ENCODE data around the gene KLF17. TPM values are rescaled to one million over a fixed set of nuclear protein-coding genes. Genes with fewer than 3 reads are reported as not detected.

The KLF17 gene
- total and polyA plus RNA-seq, 2 of the 8 experiments (the other 6 are each of a cell fraction or from before 2014, with no cell fraction given): not detected

GRCh38 chr1:44174630-44175029, 56.0 kb downstream of the KLF17 start:
- no peaks in the 10 kb centered on the region for H3K23me2 ChIP-seq (ENCODE audit: low read depth, low read length)
- H3K18ac ChIP-seq (ENCODE audit: extremely low read depth, low read length): no peak overlapping the region
- H3K23ac ChIP-seq (ENCODE audit: insufficient read length): no peak overlapping the region
- no peaks in the 10 kb centered on the region; a peak in 1 of 7 replicates for H3K4me1 ChIP-seq (replicated peaks in 1 of 4; ENCODE audit: control insufficient read depth in 3 of 4, insufficient read depth in 4 of 4, low read length in 3 of 4)
- CTCF ChIA-PET (ENCODE audit: partially characterized antibody): interaction anchor here (1.0 kb wide), 1 partner anchor 25 kb away, joined by 3 read pairs; no protein-coding TSS in a partner anchor
- H3K4ac ChIP-seq (replicated peaks; ENCODE audit: insufficient read length, low read depth, low read length): no peak overlapping the region
- H3K14ac ChIP-seq (ENCODE audit: insufficient read length): no peak overlapping the region
- no peak for FAIRE-seq
- POLR2A ChIA-PET (ENCODE audit: partially characterized antibody): interaction anchor here (1.3 kb wide), 1 partner anchor 10 kb away, joined by 3 read pairs; no protein-coding TSS in a partner anchor
- 80% methylated on average over 1 of the region's 1 CpG; no CpG with 5 or more reads in 1 of the 2 experiments for WGBS, 2 experiments (ENCODE audit: extremely low coverage in 1 of 2, insufficient coverage in 1 of 2, insufficient read length in 1 of 2, insufficient replicate concordance in 2 of 2, low coverage in 1 of 2, low lambda C conversion rate in 2 of 2, missing lambda C conversion rate in 1 of 2)
- no peaks in the 10 kb centered on the region for H3K27me3 ChIP-seq (replicated peaks in 1 of 4; ENCODE audit: control insufficient read depth in 3 of 4, extremely low read depth in 1 of 4, insufficient read depth in 3 of 4, low read length in 3 of 4)
- H4K5ac ChIP-seq (ENCODE audit: insufficient read length, low read depth, low read length): no peak overlapping the region
- no peak overlapping the region for H3K9ac ChIP-seq (replicated peaks in 1 of 4; ENCODE audit: extremely low read depth in 1 of 4, low read depth in 3 of 4, low read length in 3 of 4)
- no peak overlapping the region for H3K27ac ChIP-seq (ENCODE audit: low read depth, low read length)
- no peak overlapping the region for H2BK12ac ChIP-seq (ENCODE audit: low read depth, low read length)
- H4K20me1 ChIP-seq (replicated peaks in 1 of 2; ENCODE audit: control insufficient read depth in 1 of 2, insufficient read depth in 2 of 2, low read length in 2 of 2): no peaks in the 10 kb centered on the region
- no peak for DNase-seq (ENCODE audit: low read depth in 1 of 2, low spot score in 2 of 2)
- no peak overlapping the region for H2BK20ac ChIP-seq (ENCODE audit: low read length)
- no peaks in the 10 kb centered on the region for H3K79me1 ChIP-seq (ENCODE audit: low read depth, low read length)
- no peak overlapping the region for H2BK5ac ChIP-seq (ENCODE audit: low read depth, low read length)
- no peak overlapping the region for H2AFZ ChIP-seq (ENCODE audit: low read length)
- no peak overlapping the region for H3K4me2 ChIP-seq (ENCODE audit: insufficient read depth in 1 of 2, low read depth in 2 of 2, low read length in 2 of 2)
- H3K79me2 ChIP-seq (ENCODE audit: control insufficient read depth in 1 of 2, insufficient read depth in 2 of 2, low read length in 2 of 2): no peaks in the 10 kb centered on the region
- no peak overlapping the region for H2BK120ac ChIP-seq (replicated peaks; ENCODE audit: low read depth, low read length)
- no peak overlapping the region for H4K91ac ChIP-seq (replicated peaks; ENCODE audit: insufficient read length, low read length)
- H2BK15ac ChIP-seq (ENCODE audit: low read length): no peak overlapping the region
- H2AK5ac ChIP-seq (ENCODE audit: low read depth, low read length): no peak overlapping the region
- H3K4me3 ChIP-seq (ENCODE audit: extremely low read depth in 1 of 4, insufficient read depth in 2 of 4, low read depth in 3 of 4, low read length in 4 of 4): no peak overlapping the region
- H3K56ac ChIP-seq (replicated peaks; ENCODE audit: insufficient read length, low read depth, low read length): no peak overlapping the region
- no peak overlapping the region for H4K8ac ChIP-seq (ENCODE audit: extremely low read depth, insufficient read depth, low read length)
- no peaks in the 10 kb centered on the region for H3K36me3 ChIP-seq (ENCODE audit: control insufficient read depth in 2 of 4, insufficient read depth in 4 of 4, low read length in 3 of 4)
- peaks cover 10 to 13% of the 10 kb centered on the region in 2 experiments; a peak in 3 of 4 replicates for H3K9me3 ChIP-seq (ENCODE audit: insufficient read depth in 2 of 2, low read depth in 1 of 2, low read length in 1 of 2)
- TF ChIP-seq BACH1 (IDR thresholded peaks at IDR 0.05; ENCODE audit: low read length) (no peak), RXRA (IDR thresholded peaks at IDR 0.05; ENCODE audit: insufficient read depth, low read depth, low read length) (no peak), BCL11A (IDR thresholded peaks at IDR 0.05; ENCODE audit: low read depth in 2 of 2, low read length in 2 of 2) (no peak), ZNF274 (IDR thresholded peaks at IDR 0.05; ENCODE audit: borderline replicate concordance, extremely low read depth, low read length) (no peak), KDM4A (IDR thresholded peaks at IDR 0.05; ENCODE audit: low read depth, low read length, severe bottlenecking) (no peak)
- TF ChIP-seq, protein P1, sequence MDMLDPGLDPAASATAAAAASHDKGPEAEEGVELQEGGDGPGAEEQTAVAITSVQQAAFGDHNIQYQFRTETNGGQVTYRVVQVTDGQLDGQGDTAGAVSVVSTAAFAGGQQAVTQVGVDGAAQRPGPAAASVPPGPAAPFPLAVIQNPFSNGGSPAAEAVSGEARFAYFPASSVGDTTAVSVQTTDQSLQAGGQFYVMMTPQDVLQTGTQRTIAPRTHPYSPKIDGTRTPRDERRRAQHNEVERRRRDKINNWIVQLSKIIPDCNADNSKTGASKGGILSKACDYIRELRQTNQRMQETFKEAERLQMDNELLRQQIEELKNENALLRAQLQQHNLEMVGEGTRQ (IDR thresholded peaks at IDR 0.05; ENCODE audit: low read length): no peak

Measured in H1 (cell line).